ENCODE results near the gene PITPNC1. TPM values are rescaled to one million over a fixed set of nuclear protein-coding genes. Genes with fewer than 3 reads are reported as not detected.

Gene PITPNC1
- polyA plus RNA-seq, 1 donor from 2014 or later: 18.8 TPM

GRCh38 chr17:67685351-67685750 is 308.3 kb downstream of the PITPNC1 start:
- no peak for TF ChIP-seq POLR2AphosphoS5 (IDR thresholded peaks at IDR 0.05)
- TF ChIP-seq MXI1 (conservative IDR thresholded peaks at IDR 0.05; ENCODE audit: poor library complexity, severe bottlenecking): no peak
- TF ChIP-seq EP300 (conservative IDR thresholded peaks at IDR 0.05; ENCODE audit: poor library complexity, severe bottlenecking): no peak
- no peak for TF ChIP-seq CTCF (IDR thresholded peaks at IDR 0.05; ENCODE audit: poor library complexity, severe bottlenecking)
- TF ChIP-seq SMC3 (conservative IDR thresholded peaks at IDR 0.05; ENCODE audit: poor library complexity): no peak
- TF ChIP-seq REST (IDR thresholded peaks at IDR 0.05; ENCODE audit: borderline replicate concordance): no peak
- no peak for TF ChIP-seq RAD21 (conservative IDR thresholded peaks at IDR 0.05)
- TF ChIP-seq EZH2 (IDR thresholded peaks at IDR 0.05; ENCODE audit: borderline replicate concordance, insufficient read depth, low read length, poor library complexity, severe bottlenecking): no peak
- no peak for TF ChIP-seq TAF1 (IDR thresholded peaks at IDR 0.05; ENCODE audit: low read depth)
- Histone ChIP-seq H3K4me3 (ENCODE audit: low read length) (no peak overlapping the region), H3K27ac (ENCODE audit: low read length) (no peak overlapping the region), H3K9me2 (ENCODE audit: insufficient read depth, low read length) (no peaks in the 10 kb centered on the region), H3K36me3 (ENCODE audit: insufficient read depth, low read length) (no peaks in the 10 kb centered on the region), H3K9me3 (ENCODE audit: low read length) (no peaks in the 10 kb centered on the region), H3K9ac (ENCODE audit: low read length) (no peak overlapping the region), H3F3A (ENCODE audit: insufficient read depth, low read length, poor library complexity, severe bottlenecking) (no peaks in the 10 kb centered on the region), H3K79me2 (replicated peaks; ENCODE audit: insufficient read depth, low read length) (no peaks in the 10 kb centered on the region), H3K27me3 (ENCODE audit: insufficient read depth, low read depth, low read length) (no peaks in the 10 kb centered on the region), H3K4me2 (ENCODE audit: low read length) (no peak overlapping the region), H2AFZ (ENCODE audit: low read depth, low read length) (no peak overlapping the region), H4K20me1 (ENCODE audit: insufficient read depth) (no peaks in the 10 kb centered on the region)

- Histone ChIP-seq H4K20me1 (ENCODE audit: insufficient read depth) (no peaks in the 10 kb centered on the region), H3K36me3 (ENCODE audit: insufficient read depth, low read length) (no peaks in the 10 kb centered on the region), H3K79me2 (replicated peaks; ENCODE audit: insufficient read depth, low read length) (no peaks in the 10 kb centered on the region), H3K4me3 (ENCODE audit: low read length) (no peak overlapping the region), H3K27me3 (ENCODE audit: insufficient read depth, low read depth, low read length) (no peaks in the 10 kb centered on the region), H3K27ac (ENCODE audit: low read length) (no peak overlapping the region), H3K9ac (ENCODE audit: low read length) (no peak overlapping the region), H3K9me2 (ENCODE audit: insufficient read depth, low read length) (no peaks in the 10 kb centered on the region), H3F3A (ENCODE audit: insufficient read depth, low read length, poor library complexity, severe bottlenecking) (no peaks in the 10 kb centered on the region), H2AFZ (ENCODE audit: low read depth, low read length) (no peak overlapping the region), H3K9me3 (ENCODE audit: low read length) (no peaks in the 10 kb centered on the region), H3K4me2 (ENCODE audit: low read length) (no peak overlapping the region)
- no peak for TF ChIP-seq REST (IDR thresholded peaks at IDR 0.05; ENCODE audit: borderline replicate concordance)
- TF ChIP-seq TAF1 (IDR thresholded peaks at IDR 0.05; ENCODE audit: low read depth): no peak
- TF ChIP-seq SMC3 (conservative IDR thresholded peaks at IDR 0.05; ENCODE audit: poor library complexity): no peak
- no peak for TF ChIP-seq CTCF (IDR thresholded peaks at IDR 0.05; ENCODE audit: poor library complexity, severe bottlenecking)
- TF ChIP-seq MXI1 (conservative IDR thresholded peaks at IDR 0.05; ENCODE audit: poor library complexity, severe bottlenecking): no peak
- TF ChIP-seq RAD21 (conservative IDR thresholded peaks at IDR 0.05): no peak
- TF ChIP-seq POLR2AphosphoS5 (IDR thresholded peaks at IDR 0.05): no peak
- no peak for TF ChIP-seq EP300 (conservative IDR thresholded peaks at IDR 0.05; ENCODE audit: poor library complexity, severe bottlenecking)
- TF ChIP-seq EZH2 (IDR thresholded peaks at IDR 0.05; ENCODE audit: borderline replicate concordance, insufficient read depth, low read length, poor library complexity, severe bottlenecking): no peak
Observed at GRCh38 chr17:67686241-67686640, 309.2 kb downstream of the PITPNC1 start.

Data from neural cell (in vitro differentiated cells).